Measurements from ENCODE around the gene HSD17B14.
"Not testable (repeated sequence)": the region's sequence is repeated elsewhere in the genome, so short reads cannot be mapped to it uniquely, and the experiment has no call there.

Gene HSD17B14

DNA sequence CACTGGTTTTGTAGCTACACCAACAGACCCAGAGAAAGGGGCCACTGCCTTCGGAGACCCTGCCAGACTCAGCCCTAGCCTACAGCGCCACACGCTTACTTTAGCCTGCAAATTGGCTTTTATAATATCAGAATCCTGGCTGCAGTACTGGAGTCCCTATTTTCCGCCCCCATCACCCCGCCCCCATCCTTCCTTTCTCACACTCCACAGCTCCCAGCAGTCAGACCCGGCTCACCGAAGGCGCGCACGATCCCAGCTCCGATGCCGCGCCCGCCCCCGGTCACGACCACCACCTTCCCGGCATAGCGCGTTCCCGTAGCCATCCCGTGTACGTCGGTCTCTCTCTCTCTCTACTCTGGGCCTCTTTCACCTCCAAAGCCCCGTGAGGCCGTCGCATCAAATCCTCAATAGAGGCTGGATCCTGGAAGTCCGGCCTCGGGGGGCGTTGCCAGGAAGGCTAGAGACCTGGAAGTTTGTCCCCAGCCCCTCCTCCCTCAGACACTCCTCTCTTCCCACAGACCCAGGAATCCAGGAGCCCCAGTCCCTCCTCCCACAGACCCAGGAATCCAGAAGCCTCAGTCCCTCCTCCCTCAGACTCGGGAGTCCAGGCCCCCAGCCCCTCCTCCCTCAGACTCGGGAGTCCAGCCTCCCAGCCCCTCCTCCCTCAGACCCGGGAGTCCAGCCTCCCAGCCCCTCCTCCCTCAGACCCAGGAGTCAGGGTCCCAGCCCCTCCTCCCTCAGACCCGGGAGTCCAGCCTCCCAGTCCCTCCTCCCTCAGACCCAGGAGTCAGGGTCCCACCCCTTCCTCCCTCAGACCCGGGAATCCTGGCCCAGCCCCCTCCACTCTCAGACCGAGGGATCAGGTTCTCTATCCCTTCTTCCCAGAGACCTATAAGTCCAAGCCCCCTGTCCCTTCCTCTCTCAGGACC lies at the start of gene HSD17B14:
TSS of gene HSD17B14 (minus strand) at position 403 of the 929 bp plus-strand sequence. CDS start at position 323, 80 bp downstream.
- no peak for DNase-seq

DNA sequence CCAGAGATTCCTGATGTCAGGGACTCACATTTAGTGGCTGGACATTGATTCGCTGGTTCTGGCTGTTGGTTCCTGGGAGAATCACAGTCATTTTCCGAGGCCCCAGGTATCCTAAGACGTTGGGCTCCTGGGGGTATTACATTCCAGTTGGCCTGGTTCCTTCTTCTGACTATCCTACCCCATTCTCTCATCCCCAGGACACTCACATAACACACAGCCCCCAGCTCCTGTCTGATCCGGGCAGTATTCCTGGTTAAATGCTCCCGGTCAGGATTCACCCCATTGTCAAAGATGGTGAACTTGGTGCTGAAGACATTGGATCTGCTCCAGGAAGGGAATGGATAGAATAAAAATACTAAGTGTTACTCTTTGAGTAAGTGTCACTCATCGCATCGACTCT lies 47.4 kb upstream of the HSD17B14 start:
- no peak for DNase-seq

DNA sequence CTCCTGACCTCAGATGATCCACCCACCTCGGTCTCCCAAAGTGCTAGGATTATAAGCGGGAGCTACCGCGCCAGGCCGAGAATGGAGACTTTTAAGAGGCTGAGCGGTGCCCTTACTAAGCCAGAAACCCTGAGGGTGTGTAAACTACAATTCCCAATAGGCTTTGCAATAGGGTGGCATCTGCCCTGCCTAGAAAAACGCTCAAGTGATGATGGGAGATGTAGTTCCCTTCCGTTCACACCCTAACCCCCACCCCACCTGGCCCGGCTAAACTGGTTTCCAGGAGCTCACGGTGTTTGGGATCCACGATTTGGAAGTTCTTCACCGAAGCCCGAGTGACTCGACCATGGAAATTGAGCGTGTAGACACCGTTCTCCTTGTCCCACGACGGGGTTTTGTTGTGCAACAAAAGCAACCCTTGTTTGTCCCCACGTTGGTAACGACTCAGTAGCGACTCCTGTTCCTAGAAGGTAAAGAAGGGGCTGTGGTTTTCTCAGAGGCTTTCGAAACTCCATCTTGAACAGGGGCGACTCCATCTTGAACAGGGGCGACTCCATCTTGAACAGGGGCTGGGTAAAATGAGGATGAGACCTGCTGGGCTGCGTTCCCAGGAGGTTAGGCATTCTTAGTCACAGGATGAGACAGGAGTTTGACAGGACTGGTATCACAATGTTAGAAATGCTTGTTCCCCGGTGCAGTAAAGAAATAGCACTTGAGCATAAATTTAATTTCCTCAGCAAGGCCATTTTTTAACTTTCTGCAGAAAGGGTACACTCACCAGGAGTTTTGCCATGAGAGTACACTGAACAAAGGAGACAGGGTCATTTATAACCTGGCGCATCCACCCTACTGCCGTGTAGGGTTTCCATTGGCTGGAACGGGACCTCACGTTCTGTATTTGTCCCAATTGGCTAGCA lies 45.7 kb upstream of the HSD17B14 start:
- peak; percentile 29 to 40 for DNase-seq

DNA sequence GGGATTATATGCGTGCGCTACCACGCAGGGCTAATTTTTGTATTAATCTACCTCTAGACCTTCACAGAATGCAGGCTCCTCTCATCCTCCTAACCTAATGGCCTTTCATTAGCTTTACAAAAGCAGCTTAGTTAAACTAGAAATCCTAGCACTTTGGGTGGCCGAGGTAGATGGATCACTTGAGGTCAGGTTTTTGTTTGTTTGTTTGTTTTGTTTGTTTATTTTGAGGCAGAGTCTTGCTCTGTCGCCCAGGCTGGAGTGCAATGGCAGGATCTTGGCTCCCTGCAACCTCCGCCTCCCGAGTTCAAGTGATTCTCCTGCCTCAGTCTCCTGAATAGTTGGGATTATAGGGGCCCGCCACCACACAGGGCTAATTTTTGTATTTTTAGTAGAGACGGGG lies 43.4 kb upstream of the HSD17B14 start:
- DNase-seq, result not testable (repeated sequence)

DNA sequence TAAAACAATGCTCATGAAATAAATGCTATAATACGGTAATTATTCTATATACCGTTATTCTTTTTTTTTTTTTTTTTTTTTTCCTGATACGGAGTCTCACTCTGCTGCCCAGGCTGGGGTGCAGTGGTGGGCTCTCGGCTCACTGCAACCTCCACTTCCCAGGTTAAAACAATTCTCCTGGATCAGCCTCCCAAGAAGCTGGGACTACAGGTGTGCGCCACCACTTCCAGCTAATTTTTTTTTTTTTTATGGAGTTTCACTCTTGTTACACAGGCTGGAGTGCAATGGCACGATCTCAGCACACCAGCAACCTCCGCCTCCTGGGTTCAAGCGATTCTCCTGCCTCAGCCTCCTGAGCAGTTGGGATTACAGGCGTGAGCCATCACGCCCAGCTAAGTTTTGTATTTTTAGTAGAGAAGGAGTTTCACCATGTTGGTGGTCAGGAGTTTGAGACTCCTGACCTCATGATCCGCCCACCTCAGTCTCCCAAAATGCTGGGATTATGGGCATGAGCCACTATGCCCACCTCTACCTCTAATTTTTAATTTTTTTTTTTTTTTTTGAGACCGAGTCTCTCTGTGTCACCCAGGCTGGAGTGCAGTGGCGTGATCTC lies 42.8 kb upstream of the HSD17B14 start:
- no peak for DNase-seq

DNA sequence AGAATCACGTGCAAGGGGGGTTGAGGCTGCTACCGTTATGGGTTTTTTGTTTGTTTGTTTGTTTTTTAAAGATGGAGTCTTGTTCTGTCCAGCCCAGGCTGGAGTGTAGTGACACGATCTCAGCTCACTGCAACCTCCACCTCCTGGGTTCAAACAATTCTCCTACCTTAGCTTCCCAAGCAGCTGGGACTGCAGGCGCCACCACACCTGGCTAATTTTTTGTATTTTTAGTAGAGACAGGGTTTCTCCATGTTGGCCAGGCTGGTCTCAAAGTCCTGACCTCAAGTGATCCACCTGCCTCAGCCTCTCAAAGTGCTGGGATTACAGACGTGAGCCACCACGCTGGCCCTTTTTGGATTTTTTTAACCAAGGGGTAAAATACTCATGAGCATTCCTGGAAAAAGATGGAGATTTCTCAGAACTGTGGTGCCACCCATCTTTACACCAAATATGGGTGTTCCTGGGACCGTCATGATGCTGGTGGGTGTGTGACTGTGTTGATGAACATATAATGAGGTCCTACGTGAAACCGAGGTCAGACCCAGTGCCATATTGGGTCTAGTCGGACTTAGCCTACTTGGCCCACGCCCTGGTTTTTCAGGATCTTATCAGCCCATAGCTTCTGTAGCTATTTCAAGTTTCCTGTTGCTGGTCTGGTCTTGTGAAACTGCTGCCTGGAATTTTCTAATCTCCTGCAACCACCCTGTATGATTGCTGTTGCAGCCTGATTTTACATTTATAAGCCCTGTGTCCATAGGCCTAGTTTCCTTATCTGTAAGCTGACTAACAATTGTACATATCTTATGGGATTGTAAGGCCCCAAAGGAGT lies 42.1 kb upstream of the HSD17B14 start:
- DNase-seq, result no peak

DNA sequence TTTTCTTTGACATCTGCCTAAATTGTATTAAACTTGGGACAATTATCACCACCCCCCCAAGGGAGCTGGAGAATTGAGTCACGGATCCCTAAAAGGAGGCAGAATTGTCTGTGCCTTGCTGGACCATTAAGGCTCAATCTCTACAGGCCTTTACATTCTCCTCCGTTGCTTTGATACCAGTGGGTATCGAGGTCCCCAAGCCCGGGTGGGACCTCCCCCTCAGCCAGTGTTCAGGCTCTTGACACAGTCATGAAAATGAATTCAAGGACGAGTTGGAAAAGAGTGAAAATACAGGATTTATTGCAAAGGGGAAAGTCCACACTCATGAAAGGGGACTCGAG lies 41.5 kb upstream of the HSD17B14 start:
- no peak for DNase-seq

DNA sequence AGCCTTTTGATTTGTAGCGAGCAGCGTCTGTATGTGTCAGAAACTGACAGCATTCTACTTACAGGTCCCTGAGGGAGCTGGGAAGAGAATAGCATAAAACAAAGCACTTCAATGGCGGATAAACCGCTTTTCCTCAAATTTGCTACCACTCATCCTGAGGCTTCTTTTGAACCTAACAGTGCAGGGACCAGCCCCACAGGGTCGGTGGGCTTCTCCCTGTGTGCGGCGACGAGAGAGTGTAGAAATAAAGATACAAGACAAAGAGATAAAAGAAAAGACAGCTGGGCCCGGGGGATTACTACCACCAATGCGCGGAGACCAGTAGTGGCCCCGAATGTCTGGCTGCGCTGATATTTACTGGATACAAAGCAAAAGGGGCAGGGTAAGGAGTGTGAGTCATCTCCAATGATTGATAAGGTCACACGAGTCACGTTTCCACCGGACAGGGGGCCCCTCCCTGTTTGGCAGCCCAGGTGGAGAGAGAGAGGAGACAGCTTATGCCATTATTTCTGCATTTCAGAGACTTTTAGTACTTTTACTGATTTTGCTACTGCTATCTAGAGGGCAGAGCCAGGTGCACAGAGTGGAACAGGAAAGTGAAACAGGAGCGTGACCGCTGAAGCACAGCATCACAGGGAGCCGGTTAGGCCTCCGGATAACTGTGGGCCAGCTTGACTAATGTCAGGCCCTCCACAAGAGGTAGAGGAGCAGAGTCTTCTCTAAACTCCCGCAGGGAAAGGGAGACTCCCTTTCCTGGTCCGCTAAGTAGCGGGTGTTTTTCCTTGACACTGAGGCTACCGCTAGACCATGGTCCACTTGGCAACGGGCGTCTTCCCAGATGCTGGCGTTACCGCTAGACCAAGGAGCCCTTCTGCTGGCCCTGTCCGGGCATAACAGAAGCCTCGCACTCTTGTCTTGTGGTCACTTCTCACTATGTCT lies 40.0 kb upstream of the HSD17B14 start:
- not testable (repeated sequence) for DNase-seq

DNA sequence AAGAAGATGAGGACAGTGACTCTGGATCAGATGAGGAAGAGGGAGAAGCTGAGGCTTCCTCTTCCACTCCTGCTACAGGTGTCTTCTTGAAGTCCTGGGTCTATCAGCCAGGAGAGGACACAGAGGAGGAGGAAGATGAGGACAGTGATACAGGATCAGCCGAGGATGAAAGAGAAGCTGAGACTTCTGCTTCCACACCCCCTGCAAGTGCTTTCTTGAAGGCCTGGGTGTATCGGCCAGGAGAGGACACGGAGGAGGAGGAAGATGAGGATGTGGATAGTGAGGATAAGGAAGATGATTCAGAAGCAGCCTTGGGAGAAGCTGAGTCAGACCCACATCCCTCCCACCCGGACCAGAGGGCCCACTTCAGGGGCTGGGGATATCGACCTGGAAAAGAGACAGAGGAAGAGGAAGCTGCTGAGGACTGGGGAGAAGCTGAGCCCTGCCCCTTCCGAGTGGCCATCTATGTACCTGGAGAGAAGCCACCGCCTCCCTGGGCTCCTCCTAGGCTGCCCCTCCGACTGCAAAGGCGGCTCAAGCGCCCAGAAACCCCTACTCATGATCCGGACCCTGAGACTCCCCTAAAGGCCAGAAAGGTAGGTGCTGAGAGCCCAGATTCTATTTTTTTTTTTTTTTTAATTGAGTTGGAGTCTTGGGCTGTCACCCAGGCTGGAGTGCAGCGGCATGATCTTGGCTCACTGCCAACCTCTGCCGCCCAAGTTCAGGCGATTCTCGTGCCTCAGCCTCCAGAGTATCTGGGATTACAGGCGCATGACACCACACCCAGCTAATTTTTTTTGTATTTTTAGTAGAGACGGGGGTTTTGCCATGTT lies 38.2 kb upstream of the HSD17B14 start:
- peak in 1 of 2 experiments; percentile 21 for DNase-seq

DNA sequence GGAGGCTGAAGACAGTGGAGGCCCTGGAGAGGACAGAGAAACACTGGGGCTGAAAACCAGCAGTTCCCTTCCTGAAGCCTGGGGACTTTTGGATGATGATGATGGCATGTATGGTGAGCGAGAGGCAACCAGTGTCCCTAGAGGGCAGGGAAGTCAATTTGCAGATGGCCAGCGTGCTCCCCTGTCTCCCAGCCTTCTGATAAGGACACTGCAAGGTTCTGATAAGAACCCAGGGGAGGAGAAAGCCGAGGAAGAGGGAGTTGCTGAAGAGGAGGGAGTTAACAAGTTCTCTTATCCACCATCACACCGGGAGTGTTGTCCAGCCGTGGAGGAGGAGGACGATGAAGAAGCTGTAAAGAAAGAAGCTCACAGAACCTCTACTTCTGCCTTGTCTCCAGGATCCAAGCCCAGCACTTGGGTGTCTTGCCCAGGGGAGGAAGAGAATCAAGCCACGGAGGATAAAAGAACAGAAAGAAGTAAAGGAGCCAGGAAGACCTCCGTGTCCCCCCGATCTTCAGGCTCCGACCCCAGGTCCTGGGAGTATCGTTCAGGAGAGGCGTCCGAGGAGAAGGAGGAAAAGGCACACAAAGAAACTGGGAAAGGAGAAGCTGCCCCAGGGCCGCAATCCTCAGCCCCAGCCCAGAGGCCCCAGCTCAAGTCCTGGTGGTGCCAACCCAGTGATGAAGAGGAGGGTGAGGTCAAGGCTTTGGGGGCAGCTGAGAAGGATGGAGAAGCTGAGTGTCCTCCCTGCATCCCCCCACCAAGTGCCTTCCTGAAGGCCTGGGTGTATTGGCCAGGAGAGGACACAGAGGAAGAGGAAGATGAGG lies 37.4 kb upstream of the HSD17B14 start:
- no peak for DNase-seq

DNA sequence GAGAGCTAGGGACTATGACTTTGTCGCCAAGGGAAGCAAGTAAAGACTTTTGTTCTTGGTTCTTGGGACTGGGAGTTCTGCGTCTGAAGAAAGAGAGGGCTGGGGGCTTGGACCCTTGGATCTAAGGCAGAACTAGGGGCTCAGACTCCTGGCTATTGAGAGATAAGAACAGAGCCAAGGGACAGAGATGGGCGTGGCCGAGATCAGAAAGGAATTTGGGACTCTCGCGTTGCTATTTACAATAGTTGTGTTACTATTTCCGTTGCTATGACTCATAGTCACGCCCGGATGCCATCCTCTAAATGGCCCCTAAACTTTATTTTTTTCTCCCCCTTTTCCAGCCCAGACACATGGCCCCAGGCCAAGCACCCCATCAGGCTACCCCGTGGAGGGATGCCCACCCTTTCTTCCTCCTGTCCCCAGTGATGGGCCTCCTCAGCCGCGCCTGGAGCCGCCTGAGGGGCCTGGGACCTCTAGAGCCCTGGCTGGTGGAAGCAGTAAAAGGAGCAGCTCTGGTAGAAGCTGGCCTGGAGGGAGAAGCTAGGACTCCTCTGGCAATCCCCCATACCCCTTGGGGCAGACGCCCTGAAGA lies 36.7 kb upstream of the HSD17B14 start:
- peak; percentile 87 to 89 for DNase-seq

DNA sequence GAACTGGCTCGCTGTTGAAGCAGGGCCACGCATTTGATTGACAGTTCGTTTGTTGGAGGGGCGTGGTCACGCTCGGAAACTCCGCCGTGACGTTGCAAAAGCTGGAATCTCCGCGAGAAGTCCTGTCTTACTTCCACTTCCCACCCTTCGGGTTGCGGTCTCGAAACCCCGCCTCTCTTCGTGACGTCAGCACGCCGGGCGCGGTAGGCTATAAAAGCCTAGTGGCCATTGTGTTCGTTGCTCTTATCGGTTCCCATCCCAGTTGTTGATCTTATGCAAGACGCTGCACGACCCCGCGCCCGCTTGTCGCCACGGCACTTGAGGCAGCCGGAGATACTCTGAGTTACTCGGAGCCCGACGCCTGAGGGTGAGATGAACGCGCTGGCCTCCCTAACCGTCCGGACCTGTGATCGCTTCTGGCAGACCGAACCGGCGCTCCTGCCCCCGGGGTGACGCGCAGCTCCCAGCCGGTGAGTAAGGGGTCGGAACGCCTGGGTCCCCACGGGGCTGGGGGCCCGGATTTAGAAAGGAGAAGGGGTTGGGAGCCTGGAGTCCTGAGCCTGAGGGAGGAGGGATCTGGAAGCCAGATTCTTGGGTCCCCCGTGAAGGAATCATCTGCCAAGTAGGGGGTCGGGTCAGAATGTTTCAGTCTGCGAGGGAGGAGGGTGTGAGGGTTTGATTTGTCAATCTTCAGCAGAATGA lies 36.0 kb upstream of the HSD17B14 start, which contains the start of gene PPP1R15A:
TSS of gene PPP1R15A (plus strand) at position 240 of the 702 bp plus-strand sequence. CDS start 813 bp downstream, outside the sequence.
- peak; percentile 91 to 93 for DNase-seq

DNA sequence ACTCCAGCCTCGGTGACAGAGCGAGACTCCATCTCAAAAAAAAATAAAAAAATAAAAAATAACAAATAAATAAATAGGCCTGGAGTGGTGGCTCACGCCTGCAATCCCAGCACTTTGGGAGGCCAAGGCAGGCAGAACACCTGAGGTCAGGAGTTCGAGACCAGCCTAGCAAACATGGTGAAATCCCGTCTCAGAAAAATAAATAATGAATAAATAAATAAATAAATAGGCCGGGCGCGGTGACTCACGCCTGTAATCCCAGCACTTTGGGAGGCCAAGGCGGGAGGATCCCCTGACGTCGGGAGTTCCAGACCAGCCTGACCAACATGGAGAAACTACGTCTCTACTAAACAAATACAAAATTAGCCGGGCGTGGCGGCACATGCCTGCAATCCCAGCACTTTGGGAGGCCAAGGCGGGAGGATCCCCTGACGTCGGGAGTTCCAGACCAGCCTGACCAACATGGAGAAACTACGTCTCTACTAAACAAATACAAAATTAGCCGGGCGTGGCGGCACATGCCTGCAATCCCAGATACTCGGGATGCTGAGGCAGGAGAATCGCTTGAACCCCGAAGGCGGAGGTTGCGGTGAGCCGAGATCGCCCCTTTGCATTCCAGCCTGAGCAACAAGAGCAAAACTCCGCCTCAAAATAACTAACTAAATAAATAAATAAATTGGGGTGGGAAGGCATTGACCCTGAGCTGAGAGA lies 35.3 kb upstream of the HSD17B14 start:
- DNase-seq, result not testable (repeated sequence)

DNA sequence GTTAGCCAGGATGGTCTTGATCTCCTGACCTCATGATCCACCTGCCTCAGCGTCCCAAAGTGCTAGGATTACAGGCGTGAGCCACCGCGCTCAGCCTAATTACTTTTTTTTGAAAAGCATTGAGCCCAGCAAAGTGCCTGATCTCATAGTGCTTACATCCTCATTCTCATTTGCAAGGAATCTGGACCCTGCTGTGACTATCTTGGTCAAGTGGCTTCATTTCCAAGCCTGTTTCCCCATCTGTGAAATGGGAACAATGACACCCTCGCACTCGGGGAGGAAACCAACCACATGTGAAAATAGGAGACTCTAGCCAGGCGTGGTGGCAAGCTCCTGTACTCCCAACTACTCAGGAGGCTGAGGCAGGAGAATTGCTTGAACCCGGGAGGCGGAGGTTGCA lies 33.8 kb upstream of the HSD17B14 start:
- DNase-seq, result no peak

DNA sequence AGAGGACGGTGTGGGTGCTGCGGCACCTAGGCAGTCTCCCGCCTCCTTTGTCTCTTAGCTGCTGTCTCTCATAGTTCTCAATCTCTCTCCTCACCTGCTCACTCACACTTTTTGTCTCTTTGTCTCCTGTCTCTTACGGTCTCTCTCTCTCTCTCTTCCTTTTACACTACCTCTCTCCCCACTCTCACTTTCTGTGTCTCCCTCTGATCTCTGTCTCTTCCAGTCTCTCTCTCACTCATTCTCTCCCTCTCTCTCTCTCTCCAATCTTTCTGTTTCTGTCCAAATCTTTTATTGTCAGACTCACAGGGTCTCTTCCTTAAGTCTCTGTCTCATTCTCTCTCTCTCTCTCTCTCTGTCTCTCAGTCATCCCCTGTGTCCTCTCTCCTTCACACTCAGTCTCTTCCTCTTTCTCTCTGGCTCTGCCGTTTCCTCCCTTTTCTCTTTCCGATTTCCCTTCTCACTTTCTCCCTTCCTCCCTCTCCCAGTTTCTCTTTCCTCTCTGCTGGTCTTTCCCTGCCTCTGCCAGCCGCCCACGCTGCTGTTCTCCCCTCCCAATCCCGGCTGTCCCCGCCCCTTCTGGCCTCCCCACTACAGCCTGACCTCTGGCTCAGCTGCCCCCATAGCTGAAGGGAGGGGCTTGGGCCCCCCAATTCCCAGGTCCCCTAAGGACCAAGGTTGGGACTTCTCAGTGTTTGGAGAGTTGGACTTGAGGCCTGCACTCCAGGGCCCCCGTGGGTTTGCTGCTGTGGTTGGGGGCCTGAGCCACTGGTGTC lies 32.0 kb upstream of the HSD17B14 start, which contains the start of gene PLEKHA4:
TSS of gene PLEKHA4 (minus strand) at position 504 of the 773 bp plus-strand sequence. CDS start 997 bp downstream, outside the sequence.
- peak; percentile 13 to 15 for DNase-seq

DNA sequence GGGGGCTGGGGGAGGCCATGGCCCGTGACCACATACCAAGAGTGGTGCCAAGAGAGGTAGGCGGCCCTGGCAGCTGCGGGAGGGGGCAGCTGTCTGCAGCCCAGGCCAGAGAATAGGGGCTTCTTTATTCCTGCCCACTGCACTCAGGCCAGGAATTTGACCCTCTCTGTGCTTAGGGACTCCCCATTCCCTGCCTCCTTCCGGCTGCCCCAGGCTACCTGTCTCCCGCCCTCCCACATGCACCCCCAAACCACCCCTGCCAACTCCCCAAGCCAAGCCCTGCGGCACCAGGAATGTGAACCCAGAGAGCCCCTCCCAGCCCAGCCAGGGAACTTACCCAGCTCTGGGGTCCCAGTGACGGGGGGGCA lies 31.4 kb upstream of the HSD17B14 start:
- DNase-seq, result no peak
